GM21619 (cell line): ENCODE data around the gene KLC3.

Source experiments
- ATAC-seq: cut with Tn5 transposase; IDR thresholded peaks from one replicate; pipeline ENCODE4 v1.9.1; 2021; ENCODE audit not compliant: unreplicated experiment

Gene KLC3

DNA sequence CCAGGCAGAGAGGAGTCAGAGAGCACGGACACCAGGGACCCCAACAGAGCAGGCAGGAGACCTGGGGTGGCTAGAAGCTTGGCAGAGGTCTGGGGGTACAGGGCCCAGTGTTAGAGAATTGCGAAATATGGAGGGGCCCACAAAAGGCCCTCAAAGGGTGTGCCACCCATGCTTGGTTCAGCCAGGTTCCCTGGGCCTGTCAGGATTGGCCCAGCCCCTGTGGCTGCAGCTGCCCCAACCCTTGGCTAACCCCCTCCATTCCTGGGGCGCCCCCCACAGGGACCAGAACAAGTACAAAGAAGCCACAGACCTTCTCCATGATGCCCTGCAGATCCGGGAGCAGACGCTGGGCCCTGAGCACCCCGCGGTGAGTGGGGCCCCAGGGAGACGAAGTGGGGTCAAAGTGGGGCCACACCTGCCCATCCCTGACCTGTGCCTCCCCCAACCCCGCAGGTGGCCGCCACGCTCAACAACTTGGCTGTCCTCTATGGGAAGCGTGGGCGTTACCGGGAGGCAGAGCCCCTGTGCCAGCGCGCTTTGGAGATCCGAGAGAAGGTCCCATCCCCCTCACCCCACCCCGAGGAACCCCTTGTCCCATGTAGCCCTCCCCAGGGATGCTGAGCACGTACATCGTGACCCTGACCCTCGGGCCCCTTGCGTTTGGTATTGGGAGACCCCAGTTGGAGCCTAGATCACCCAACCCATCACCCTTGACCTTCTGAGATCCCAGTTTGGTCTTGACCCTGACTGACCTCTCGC, 8.0 kb downstream of the KLC3 start:
- no peak for ATAC-seq

- no peak for ATAC-seq
Measured at GRCh38 chr19:45349126-45349415, 8.5 kb downstream of the KLC3 start.

DNA sequence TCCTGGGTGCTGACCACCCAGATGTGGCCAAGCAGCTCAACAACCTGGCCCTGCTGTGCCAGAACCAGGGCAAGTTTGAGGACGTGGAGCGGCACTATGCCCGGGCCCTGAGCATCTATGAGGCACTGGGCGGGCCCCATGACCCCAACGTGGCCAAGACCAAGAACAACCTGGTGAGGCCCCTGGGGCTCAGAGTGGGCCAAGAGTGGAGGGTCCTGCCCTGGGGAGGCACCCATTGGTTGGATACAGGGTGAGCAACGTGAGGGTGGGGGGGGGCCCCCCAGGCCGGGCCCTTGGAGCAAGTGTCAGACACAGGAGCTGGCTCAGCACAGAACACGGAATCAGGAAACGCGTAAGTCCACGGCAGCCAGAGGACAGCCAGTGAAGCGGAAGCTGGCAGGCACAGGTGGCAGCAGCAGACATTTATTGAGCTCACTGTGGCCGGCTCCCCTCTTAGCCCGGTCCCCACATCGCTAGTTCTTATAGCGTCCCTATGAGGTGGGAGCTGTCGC, 8.9 kb downstream of the KLC3 start:
- ATAC-seq = no peak

DNA sequence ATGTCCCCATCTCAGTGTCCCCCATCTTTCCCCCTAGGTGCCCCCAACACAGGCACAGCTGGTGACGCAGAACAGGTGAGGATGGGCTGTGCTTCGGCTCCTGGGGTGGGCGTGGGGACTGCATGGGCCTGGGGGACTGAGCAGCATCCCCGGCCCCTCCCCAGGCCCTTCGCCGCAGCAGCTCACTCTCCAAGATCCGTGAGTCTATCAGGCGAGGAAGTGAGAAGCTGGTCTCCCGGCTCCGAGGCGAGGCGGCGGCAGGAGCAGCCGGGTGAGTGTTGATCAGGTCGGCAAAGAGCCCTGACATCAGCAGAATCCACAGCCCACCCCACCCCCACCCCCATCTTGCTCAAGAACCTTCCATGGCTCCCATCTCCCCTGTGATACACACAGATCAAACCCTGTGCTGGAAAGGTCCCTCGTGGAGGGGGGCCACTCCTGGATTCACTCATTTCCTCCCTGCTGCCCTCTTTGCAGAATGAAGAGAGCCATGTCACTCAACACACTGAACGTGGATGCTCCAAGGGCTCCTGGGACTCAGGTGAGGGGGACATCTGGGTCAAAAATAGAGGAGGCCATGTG, 10.0 kb downstream of the KLC3 start:
- no peak for ATAC-seq

GRCh38 chr19:45351401-45351952, 10.9 kb downstream of the KLC3 start:
- no peak for ATAC-seq

- no peak for ATAC-seq
Measured at GRCh38 chr19:45352062-45352461, 11.5 kb downstream of the KLC3 start.

DNA sequence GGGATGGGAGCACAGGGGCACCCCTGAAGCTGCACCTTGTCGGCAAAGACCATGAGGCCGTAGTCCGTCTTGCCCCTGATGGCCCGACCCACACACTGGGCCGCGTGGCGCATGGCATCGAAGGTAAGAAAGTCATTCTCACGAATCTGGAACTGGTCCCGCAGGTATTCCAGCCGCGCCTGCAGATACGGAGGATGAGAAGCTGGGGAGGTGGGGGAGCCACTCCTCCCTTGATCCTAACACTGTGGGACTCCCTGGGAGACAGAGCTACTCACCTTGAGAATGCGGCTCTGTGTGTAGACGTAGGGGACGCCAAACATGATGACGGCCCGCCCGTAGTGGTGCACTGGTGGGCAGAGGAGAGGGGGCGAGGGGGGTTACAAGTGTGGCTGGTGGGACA, 11.9 kb downstream of the KLC3 start:
- ATAC-seq = no peak

- ATAC-seq = no peak
Measured at GRCh38 chr19:45352914-45353796, 12.6 kb downstream of the KLC3 start.

DNA sequence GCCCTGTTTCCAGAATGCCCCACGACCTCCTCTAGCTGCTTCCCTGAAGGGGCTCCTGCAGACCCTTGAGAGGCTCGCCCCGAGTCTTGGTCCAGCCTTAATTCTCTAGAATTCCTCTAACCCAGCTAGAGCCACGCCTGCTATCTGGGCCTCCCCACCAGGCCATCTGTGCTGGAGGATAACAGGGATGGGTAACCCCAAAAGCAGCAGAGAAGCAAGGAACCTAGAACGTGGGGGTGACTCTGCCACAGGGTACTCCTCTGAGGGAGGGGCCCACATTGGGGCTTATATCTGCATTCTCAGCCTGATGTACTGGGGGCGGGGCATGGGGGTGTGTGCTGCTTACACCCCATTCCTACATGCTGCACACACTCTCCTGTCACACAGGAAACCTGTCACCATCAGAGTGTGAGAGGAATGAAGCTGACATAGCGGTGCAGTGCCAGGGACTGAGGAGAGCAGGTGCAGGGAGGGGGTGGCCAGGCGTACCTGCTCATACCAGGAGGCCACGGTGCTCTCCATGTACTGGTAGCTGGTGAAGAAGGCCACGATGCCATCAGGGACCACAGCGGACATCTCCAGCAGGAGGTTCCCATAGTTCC, 13.8 kb downstream of the KLC3 start:
- ATAC-seq = no peak

DNA sequence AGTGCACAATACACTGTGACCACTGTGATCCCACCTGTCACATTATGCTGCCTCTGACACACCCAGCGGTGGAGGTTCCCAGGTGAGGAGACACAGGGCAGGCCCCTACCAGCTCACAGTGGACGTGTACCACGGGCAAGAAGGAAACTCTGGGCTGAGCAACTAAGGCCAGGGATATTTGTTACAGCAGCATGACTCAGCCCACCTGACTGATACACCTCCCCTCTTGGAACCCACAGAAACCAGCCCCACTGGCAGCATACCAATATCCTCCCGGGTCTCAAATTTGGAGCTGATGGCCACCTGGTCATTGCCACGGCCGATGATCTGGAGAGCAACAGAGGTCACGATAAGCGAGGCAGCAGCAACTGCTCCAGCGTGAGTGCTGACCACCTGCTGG, 14.9 kb downstream of the KLC3 start:
- no peak for ATAC-seq

DNA sequence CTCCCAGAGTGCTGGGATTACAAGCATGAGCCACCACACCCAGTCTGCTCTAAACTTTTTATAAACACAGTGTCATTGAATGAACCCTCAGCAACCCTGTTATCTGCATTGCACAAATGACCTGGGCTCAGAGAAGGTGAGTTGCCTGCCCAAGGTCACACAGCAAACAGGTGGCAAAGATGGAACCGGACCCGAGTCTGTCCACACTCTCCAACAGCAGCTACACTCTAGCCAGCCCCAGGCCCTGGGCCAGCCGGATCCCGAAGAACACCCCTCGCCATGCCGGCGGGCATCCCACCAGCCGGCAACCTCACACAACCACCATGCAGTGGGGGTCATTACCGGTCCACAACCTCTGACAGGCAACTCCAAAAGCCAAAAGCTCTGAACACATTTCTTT, 15.4 kb downstream of the KLC3 start:
- ATAC-seq = no peak

- no peak for ATAC-seq
Measured at GRCh38 chr19:45356760-45357444, 16.4 kb downstream of the KLC3 start.

GRCh38 chr19:45357445-45357783, 16.9 kb downstream of the KLC3 start:
- no peak for ATAC-seq

- ATAC-seq = no peak
Measured at GRCh38 chr19:45358213-45358792, 17.8 kb downstream of the KLC3 start.

DNA sequence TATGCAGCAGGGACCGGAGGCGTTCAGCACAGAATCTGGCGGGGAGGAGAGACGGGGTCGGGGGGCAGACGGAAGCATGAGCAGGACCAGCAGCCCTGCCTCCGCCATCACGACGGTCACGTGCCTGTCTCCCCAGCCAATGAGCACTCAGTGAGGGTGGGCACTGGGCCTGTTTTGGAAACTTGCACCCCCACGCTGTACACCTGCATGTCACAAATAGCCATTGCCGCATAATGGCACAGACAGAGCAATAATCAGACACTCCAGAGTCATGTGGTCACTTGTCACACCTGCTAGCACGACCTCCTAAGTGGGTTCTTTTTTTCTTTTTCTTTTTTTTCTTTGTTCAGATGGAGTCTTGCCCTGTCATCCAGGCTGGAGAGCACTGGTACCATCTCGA, 21.1 kb downstream of the KLC3 start:
- ATAC-seq = no peak

- no peak for ATAC-seq
Measured at GRCh38 chr19:45362291-45362690, 21.7 kb downstream of the KLC3 start.

DNA sequence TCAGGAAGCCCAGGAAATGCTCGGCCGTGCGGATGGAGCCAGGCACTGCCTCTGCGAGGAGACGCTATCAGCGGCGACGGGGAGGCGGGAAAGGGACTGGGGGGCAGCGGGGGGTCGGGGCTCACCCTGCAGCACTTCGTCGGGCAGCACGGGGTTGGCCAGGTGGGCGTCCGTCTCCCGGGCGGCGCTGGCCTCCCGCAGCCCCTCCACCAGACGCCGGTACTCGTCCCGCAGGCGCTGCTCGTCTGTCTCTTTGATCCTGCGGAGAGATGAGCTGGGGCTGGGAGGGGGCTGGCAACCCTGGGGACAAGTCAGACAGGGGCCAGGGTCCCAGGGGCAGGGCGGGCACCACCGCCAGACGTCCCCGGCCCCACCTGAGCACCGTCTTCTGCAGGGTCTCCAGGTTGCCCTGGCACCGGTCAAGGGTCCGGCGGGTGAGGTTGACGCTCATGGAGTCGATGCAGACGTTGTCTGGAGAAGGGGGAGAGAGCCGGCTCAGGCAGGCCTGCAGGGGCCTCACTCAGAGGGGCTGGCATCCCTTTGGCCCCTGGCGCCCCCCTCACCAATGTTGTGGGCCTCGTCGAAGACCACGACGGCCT, 23.4 kb downstream of the KLC3 start:
- ATAC-seq = no peak

DNA sequence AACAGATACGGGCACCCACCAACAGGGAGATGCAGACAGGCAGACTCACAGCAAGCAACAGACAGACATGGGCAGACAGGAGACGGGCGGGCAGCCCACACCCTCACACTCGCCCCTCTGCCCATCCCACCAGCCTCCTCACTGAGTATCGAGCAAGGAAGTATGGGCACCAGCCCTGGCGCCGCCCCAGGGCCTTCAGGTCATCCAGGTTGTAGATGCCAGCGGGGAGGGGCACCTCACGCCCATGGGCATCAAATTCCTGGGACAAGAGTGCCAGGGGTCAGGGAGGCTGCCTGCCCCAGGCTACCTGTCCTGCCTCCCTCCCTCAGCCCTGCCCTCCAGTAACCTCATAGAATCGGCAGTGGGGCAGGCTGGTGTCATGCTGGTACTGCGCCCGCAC, 24.1 kb downstream of the KLC3 start:
- ATAC-seq = no peak

DNA sequence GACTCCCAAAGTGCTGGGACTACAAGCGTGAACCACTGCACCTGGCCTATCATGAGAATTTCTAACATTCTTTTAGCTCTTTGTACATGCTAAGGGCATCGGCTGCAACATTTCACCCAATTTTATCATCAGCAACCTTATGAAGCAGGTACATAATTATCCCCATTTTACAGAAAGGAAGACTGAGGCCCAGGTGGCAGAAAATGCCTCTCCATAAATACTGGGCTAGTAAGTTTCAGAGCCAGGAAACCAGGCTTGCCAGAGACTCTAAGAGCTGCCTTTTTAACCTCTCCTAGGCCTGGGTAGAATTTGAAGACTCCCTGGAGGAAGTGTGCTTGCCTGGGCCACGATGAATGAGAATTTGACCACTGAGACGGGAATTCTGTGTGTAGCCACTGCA, 27.6 kb downstream of the KLC3 start:
- ATAC-seq = no peak

GRCh38 chr19:45368737-45369340, 28.3 kb downstream of the KLC3 start:
- no peak for ATAC-seq
